Gastroesophageal sphincter (tissue), 3 donors: ENCODE results near the gene RNU4-1.

ENCODE experiments used
- CTCF ChIP-seq, 4 experiments: fragments of 200-600 bp in 2 of 4; fragments of 450-650 bp in 2 of 4; sonication (generic) in 1 of 4; IDR thresholded peaks; one replicate each; pipeline ENCODE4 v1.5.1; 2017 to 2019; ENCODE audit warnings: antibody characterized with exemption in 4 of 4, mild to moderate bottlenecking in 2 of 4, moderate library complexity in 2 of 4
- POLR2A ChIP-seq, 2 donors: fragments of 450-650 bp; IDR thresholded peaks; one replicate each; pipeline ENCODE4 v1.6.1; 2017; ENCODE audit warnings: antibody characterized with exemption in 2 of 2, mild to moderate bottlenecking in 2 of 2, moderate library complexity in 1 of 2
- POLR2AphosphoS5 ChIP-seq: sonication (generic); formaldehyde crosslinking; IDR thresholded peaks from one replicate; pipeline ENCODE4 v1.6.1; 2017; ENCODE audit warnings: antibody characterized with exemption

- TF ChIP-seq POLR2A (IDR thresholded peaks at IDR 0.05) = no peak
- no peak for TF ChIP-seq CTCF (IDR thresholded peaks at IDR 0.05)
- TF ChIP-seq POLR2AphosphoS5 = no peak
Measured at GRCh38 chr12:120331390-120331789, 38.4 kb upstream of the RNU4-1 start.
